Hepatocyte (in vitro differentiated cells): Measurements from ENCODE around the gene BARHL1.

Experiments used
- EZH2phosphoT487 ChIP-seq: fragments of 200-600 bp; sonication (generic); IDR thresholded peaks from one replicate; pipeline ENCODE4 v1.6.1; 2018; ENCODE audit warnings: antibody characterized with exemption, mild to moderate bottlenecking, low read depth, moderate library complexity; ENCODE audit not compliant: unreplicated experiment, severe bottlenecking
- TF ChIP-seq, protein P1 (sequence below): fragments of 200-600 bp; sonication (generic); IDR thresholded peaks from 2 replicates; pipeline ENCODE4 v1.5.1; 2016; ENCODE audit warnings: antibody characterized with exemption, mild to moderate bottlenecking; ENCODE audit not compliant: poor library complexity

DNA sequence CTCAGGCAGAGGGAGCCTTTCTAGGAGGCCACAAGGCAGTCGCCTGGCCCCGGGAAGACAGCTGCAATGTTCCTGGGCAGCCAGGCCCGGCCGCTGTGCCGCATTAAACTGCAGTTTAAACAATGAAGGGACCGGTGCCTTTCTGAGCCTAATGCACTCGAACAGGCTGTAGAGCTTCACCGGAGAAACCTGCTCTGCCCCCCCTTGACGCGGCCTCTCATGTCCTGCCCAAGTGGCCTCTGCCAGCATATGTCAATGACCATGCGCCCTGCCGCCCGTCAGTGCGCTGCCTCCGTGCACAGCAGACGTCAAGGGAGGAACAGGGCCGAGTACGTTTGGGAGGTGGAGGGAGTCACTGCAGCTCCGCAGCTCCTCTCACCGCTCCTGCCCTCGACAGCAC is 38.4 kb upstream of the BARHL1 start:
- TF ChIP-seq, protein P1, sequence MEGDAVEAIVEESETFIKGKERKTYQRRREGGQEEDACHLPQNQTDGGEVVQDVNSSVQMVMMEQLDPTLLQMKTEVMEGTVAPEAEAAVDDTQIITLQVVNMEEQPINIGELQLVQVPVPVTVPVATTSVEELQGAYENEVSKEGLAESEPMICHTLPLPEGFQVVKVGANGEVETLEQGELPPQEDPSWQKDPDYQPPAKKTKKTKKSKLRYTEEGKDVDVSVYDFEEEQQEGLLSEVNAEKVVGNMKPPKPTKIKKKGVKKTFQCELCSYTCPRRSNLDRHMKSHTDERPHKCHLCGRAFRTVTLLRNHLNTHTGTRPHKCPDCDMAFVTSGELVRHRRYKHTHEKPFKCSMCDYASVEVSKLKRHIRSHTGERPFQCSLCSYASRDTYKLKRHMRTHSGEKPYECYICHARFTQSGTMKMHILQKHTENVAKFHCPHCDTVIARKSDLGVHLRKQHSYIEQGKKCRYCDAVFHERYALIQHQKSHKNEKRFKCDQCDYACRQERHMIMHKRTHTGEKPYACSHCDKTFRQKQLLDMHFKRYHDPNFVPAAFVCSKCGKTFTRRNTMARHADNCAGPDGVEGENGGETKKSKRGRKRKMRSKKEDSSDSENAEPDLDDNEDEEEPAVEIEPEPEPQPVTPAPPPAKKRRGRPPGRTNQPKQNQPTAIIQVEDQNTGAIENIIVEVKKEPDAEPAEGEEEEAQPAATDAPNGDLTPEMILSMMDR = no peak
- TF ChIP-seq EZH2phosphoT487 = no peak
